C4-2B (cell line): Measurements from ENCODE around the gene BPIFA1.

Experiments
- ZFX ChIP-seq: fragments of 450-650 bp; IDR thresholded peaks from 2 replicates; pipeline ENCODE4 v1.6.1; 2017
- TF ChIP-seq, protein P1 (sequence below): fragments of 450-650 bp; conservative IDR thresholded peaks from 2 replicates; pipeline ENCODE4 v1.5.1; 2017; ENCODE audit warnings: mild to moderate bottlenecking

DNA sequence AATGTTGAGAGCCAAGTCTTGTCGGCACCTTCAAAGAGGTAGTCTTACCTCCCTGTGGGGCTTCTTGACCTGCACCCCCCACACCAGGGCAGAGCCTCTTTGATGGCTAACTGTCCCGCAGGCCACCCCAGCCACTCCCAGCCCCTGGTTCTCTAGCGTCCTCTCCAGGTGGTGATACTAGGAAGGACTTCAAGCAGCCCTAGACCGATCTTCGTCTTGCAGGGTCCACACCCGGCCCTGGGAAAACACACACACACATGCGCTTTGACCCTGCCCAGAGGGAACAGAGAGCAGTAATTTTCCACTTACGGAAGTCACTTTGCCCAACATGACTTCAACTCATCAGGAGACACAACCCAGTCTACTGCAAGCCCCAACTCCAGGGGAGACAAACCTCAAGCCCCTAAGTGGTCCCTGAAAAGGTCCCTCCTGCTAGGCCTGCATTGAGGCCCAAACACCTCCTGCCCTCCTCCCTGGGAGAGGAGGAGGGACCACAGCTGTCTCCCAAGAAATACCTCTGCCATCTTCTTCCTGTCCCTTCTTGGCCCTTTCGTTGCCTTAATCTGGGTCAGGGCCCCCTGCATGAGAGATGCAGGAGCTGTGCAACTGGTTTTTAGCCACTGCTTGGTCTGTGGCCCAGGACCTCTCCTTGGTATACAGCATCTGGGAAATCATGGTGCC is 44.3 kb downstream of the BPIFA1 start:
- TF ChIP-seq, protein P1, sequence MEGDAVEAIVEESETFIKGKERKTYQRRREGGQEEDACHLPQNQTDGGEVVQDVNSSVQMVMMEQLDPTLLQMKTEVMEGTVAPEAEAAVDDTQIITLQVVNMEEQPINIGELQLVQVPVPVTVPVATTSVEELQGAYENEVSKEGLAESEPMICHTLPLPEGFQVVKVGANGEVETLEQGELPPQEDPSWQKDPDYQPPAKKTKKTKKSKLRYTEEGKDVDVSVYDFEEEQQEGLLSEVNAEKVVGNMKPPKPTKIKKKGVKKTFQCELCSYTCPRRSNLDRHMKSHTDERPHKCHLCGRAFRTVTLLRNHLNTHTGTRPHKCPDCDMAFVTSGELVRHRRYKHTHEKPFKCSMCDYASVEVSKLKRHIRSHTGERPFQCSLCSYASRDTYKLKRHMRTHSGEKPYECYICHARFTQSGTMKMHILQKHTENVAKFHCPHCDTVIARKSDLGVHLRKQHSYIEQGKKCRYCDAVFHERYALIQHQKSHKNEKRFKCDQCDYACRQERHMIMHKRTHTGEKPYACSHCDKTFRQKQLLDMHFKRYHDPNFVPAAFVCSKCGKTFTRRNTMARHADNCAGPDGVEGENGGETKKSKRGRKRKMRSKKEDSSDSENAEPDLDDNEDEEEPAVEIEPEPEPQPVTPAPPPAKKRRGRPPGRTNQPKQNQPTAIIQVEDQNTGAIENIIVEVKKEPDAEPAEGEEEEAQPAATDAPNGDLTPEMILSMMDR = no peak
- TF ChIP-seq ZFX = no peak
